ENCODE measurements around the gene RGS1.

RGS1 gene

GRCh38 chr1:192546596-192547190, 28.9 kb upstream of the RGS1 start:
- DNase-seq (ENCODE audit: low read depth), result no peak
- no peak overlapping the region for H3K4me3 ChIP-seq (ENCODE audit: low read length)
- TF ChIP-seq CTCF (IDR thresholded peaks at IDR 0.05; ENCODE audit: insufficient read depth, low read depth, low read length, missing control alignments), result no peak

GRCh38 chr1:192547501-192547900, 28.1 kb upstream of the RGS1 start:
- no peak for DNase-seq (ENCODE audit: low read depth)
- TF ChIP-seq CTCF (IDR thresholded peaks at IDR 0.05; ENCODE audit: insufficient read depth, low read depth, low read length, missing control alignments), result no peak
- no peak overlapping the region for H3K4me3 ChIP-seq (ENCODE audit: low read length)

GRCh38 chr1:192549937-192550336, 25.6 kb upstream of the RGS1 start:
- DNase-seq (ENCODE audit: low read depth), result no peak
- no peak for TF ChIP-seq CTCF (IDR thresholded peaks at IDR 0.05; ENCODE audit: insufficient read depth, low read depth, low read length, missing control alignments)
- H3K4me3 ChIP-seq (ENCODE audit: low read length), result no peak overlapping the region

- no peak overlapping the region for H3K4me3 ChIP-seq (ENCODE audit: low read length)
- no peak for TF ChIP-seq CTCF (IDR thresholded peaks at IDR 0.05; ENCODE audit: insufficient read depth, low read depth, low read length, missing control alignments)
- DNase-seq (ENCODE audit: low read depth), result peak; percentile 44
Observed at GRCh38 chr1:192550922-192551534, 24.5 kb upstream of the RGS1 start.

- no peak for DNase-seq (ENCODE audit: low read depth)
- TF ChIP-seq CTCF (IDR thresholded peaks at IDR 0.05; ENCODE audit: insufficient read depth, low read depth, low read length, missing control alignments), result no peak
Observed at GRCh38 chr1:192552760-192553191, 22.8 kb upstream of the RGS1 start.

GRCh38 chr1:192553741-192554140, 21.8 kb upstream of the RGS1 start:
- H3K4me3 ChIP-seq (ENCODE audit: low read length), result no peak overlapping the region
- no peak for TF ChIP-seq CTCF (IDR thresholded peaks at IDR 0.05; ENCODE audit: insufficient read depth, low read depth, low read length, missing control alignments)
- DNase-seq (ENCODE audit: low read depth), result no peak

More at GRCh38 chr1:192552760-192553191, 22.8 kb upstream of the RGS1 start:
- no peak overlapping the region for H3K4me3 ChIP-seq (ENCODE audit: low read length)

GRCh38 chr1:192554904-192555303, 20.7 kb upstream of the RGS1 start:
- no peak for DNase-seq (ENCODE audit: low read depth)
- H3K4me3 ChIP-seq (ENCODE audit: low read length), result no peak overlapping the region

More at GRCh38 chr1:192554904-192555303, 20.7 kb upstream of the RGS1 start:
- no peak for TF ChIP-seq CTCF (IDR thresholded peaks at IDR 0.05; ENCODE audit: insufficient read depth, low read depth, low read length, missing control alignments)

All from epithelial cell of esophagus (primary cell).